H1 (cell line): ENCODE measurements around the gene TMEM128. TPM values are rescaled to one million over a fixed set of nuclear protein-coding genes. Genes with fewer than 3 reads are reported as not detected.

Source experiments
- JUND ChIP-seq: IDR thresholded peaks from 2 replicates; pipeline ENCODE4 v1.6.1; 2011; ENCODE audit warnings: mild to moderate bottlenecking, improper control_type of control experiment, low read length
- PHF8 ChIP-seq: fragments of 200-600 bp; sonication (generic); conservative IDR thresholded peaks from 2 replicates; pipeline ENCODE4 v1.7.1; 2012; ENCODE audit warnings: low read depth, mild to moderate bottlenecking, inconsistent platforms, low read length, moderate library complexity
- SIX5 ChIP-seq: IDR thresholded peaks from 2 replicates; pipeline ENCODE4 v1.6.1; 2011; ENCODE audit warnings: mild to moderate bottlenecking, low read depth, low read length
- TBP ChIP-seq: IDR thresholded peaks from 2 replicates; pipeline ENCODE4 v1.6.1; 2011; ENCODE audit warnings: low read depth, low read length, improper control_type of control experiment
- USF2 ChIP-seq: IDR thresholded peaks from 2 replicates; pipeline ENCODE4 v1.6.1; 2011; ENCODE audit warnings: low read length, improper control_type of control experiment
- ZNF274 ChIP-seq: IDR thresholded peaks from 2 replicates; pipeline ENCODE4 v1.7.0; 2012; ENCODE audit warnings: low read length, borderline replicate concordance; ENCODE audit errors: extremely low read depth
- polyA plus RNA-seq, 7 experiments: library from polyadenylated mRNA; depleted of rRNA in 3 of 7; stranded (reverse) in 5 of 7; unstranded in 2 of 7; fragments of >200 nt in 5 of 7; fragments of 200-250 nt in 2 of 7; gene quantifications; 1 replicate in 5 of 7; 2 replicates in 1 of 7; 4 replicates in 1 of 7; pipeline versions ENCODE4 v1.2.1 to v1.2.3, GENCODE V29; 2011 to 2013; ENCODE audit warnings: missing spikeins in 2 of 7, mixed read lengths in 2 of 7
- total RNA-seq: library from RNA; stranded (reverse); fragmentation: NEBNext Ultra II Directional; extraction: Animal tissue kit (Norgen Biotek cat#: 25700); gene quantifications from 2 replicates; pipeline ENCODE4 v1.2.1, GENCODE V29; 2021

The TMEM128 gene
- total and polyA plus RNA-seq, 2 of the 8 experiments (the other 6 are each of a cell fraction or from before 2014, with no cell fraction given): 17.7 to 33.6 TPM

- no peak for TF ChIP-seq USF2
- TF ChIP-seq SIX5: no peak
- no peak for TF ChIP-seq TBP
- TF ChIP-seq ZNF274: no peak
- TF ChIP-seq JUND: no peak
- TF ChIP-seq PHF8: no peak
Observed at GRCh38 chr4:4277531-4277930, 29.5 kb upstream of the TMEM128 start (continued).
